GM19395 (cell line): ENCODE results near the gene NLE1.

Source experiments
- ATAC-seq: cut with Tn5 transposase; IDR thresholded peaks from one replicate; pipeline ENCODE4 v1.9.1; 2021; ENCODE audit warnings: mild to moderate bottlenecking, moderate library complexity; ENCODE audit not compliant: unreplicated experiment

The NLE1 gene

GRCh38 chr17:35087731-35088355 lies 54.3 kb downstream of the NLE1 start:
- ATAC-seq: peak; percentile 4

- ATAC-seq: no peak
These were observed 55.1 kb downstream of the NLE1 start for GRCh38 chr17:35086931-35087573.

- ATAC-seq: no peak
These were observed 55.9 kb downstream of the NLE1 start for GRCh38 chr17:35086164-35086563.

- ATAC-seq: no peak
These were observed 57.1 kb downstream of the NLE1 start for GRCh38 chr17:35084987-35085386.

GRCh38 chr17:35083071-35083470 lies 59.0 kb downstream of the NLE1 start:
- no peak for ATAC-seq

GRCh38 chr17:35082073-35082657 lies 59.9 kb downstream of the NLE1 start:
- no peak for ATAC-seq

- ATAC-seq: no peak
These were observed 60.5 kb downstream of the NLE1 start for GRCh38 chr17:35081638-35082037.

- ATAC-seq: no peak
These were observed 61.6 kb downstream of the NLE1 start for GRCh38 chr17:35080536-35080935.

GRCh38 chr17:35079547-35080423 lies 62.3 kb downstream of the NLE1 start:
- ATAC-seq: no peak
